Measurements from ENCODE around the gene POLR1E. TPM values are rescaled to one million over a fixed set of nuclear protein-coding genes. Genes with fewer than 3 reads are reported as not detected.

The POLR1E gene
- total and polyA plus RNA-seq, 9 of the 15 experiments (the other 6 are each of a cell fraction or from before 2014, with no cell fraction given): 18.9 to 102 (median 74.4) TPM

GRCh38 chr9:37465249-37466036 is 20.3 kb upstream of the POLR1E start, which contains the start of gene ZBTB5 (continued):
- no peak for TF ChIP-seq ZNF592 (IDR thresholded peaks at IDR 0.05)
- TF ChIP-seq ZFP1 (CRISPR knock-in tag; IDR thresholded peaks at IDR 0.05): no peak
- peak; percentile 47; the same call in 1 of the 2 replicates for TF ChIP-seq E2F1 (CRISPR knock-in tag; IDR thresholded peaks at IDR 0.05)
- no peak; the same call in 1 of the 2 replicates for TF ChIP-seq RNF2 (IDR thresholded peaks at IDR 0.05)
- TF ChIP-seq SMAD1 (IDR thresholded peaks at IDR 0.05; ENCODE audit: low read depth, low read length, partially characterized antibody): peak; percentile 57
- TF ChIP-seq HCFC1 (IDR thresholded peaks at IDR 0.05; ENCODE audit: low read depth, low read length): peak; percentile 73
- peak; percentile 91 for TF ChIP-seq CREB1 (IDR thresholded peaks at IDR 0.05)
- peak; percentile 93 for TF ChIP-seq CREB1 (CRISPR knock-in tag; IDR thresholded peaks at IDR 0.05)
- no peak for TF ChIP-seq TFAM (CRISPR knock-in tag; conservative IDR thresholded peaks at IDR 0.05)
- TF ChIP-seq STAT6 (CRISPR knock-in tag; IDR thresholded peaks at IDR 0.05): no peak
- TF ChIP-seq ZBTB8A (IDR thresholded peaks at IDR 0.05; ENCODE audit: partially characterized antibody): no peak
- TF ChIP-seq PTRF (tag; IDR thresholded peaks at IDR 0.05): no peak
- peak; percentile 84 for TF ChIP-seq CHD2 (IDR thresholded peaks at IDR 0.05; ENCODE audit: low read depth, low read length)
- no peak for TF ChIP-seq ZKSCAN3 (CRISPR knock-in tag; IDR thresholded peaks at IDR 0.05)
- no peak for TF ChIP-seq E2F5 (CRISPR knock-in tag; IDR thresholded peaks at IDR 0.05)
- TF ChIP-seq HMGXB4 (CRISPR knock-in tag; IDR thresholded peaks at IDR 0.05): 0 out of 2 replicates have a peak, but pooled peaks have one; percentile 21
- no peak for TF ChIP-seq NFATC3 (IDR thresholded peaks at IDR 0.05)

Data from K562 (cell line).